Measurements from ENCODE around the gene OR11H7. TPM values are rescaled to one million over a fixed set of nuclear protein-coding genes. Genes with fewer than 3 reads are reported as not detected.
"Not testable (repeated sequence)": the region's sequence is repeated elsewhere in the genome, so short reads cannot be mapped to it uniquely, and the experiment has no call there.

The OR11H7 gene
- not detected in 2 replicates for total RNA-seq

- no peak for DNase-seq (ENCODE audit: low read depth in 2 of 2)
These were observed at the start of gene OR11H7 for GRCh38 chr14:20228681-20229080. Gene OR11H7 (plus strand): TSS chr14:20228981.

- no peak for DNase-seq (ENCODE audit: low read depth in 2 of 2)
These were observed 49.6 kb upstream of the OR11H7 start for GRCh38 chr14:20179218-20179617.

GRCh38 chr14:20179880-20180279, 48.9 kb upstream of the OR11H7 start:
- DNase-seq (ENCODE audit: low read depth in 2 of 2) = no peak

GRCh38 chr14:20180486-20180885, 48.3 kb upstream of the OR11H7 start:
- no peak for DNase-seq (ENCODE audit: low read depth in 2 of 2)

- no peak for DNase-seq (ENCODE audit: low read depth in 2 of 2)
These were observed 44.6 kb upstream of the OR11H7 start for GRCh38 chr14:20184181-20184580.

GRCh38 chr14:20190596-20190995, 38.2 kb upstream of the OR11H7 start, which contains the start of gene OR11G2:
Gene OR11G2 (plus strand): TSS chr14:20190896. CDS start chr14:20197438, 6,542 bp downstream.
- DNase-seq (ENCODE audit: low read depth in 2 of 2) = no peak

GRCh38 chr14:20191396-20191795, 37.4 kb upstream of the OR11H7 start:
- no peak for DNase-seq (ENCODE audit: low read depth in 2 of 2)

GRCh38 chr14:20194101-20194500, 34.7 kb upstream of the OR11H7 start:
- DNase-seq (ENCODE audit: low read depth in 2 of 2) = no peak

GRCh38 chr14:20195170-20195569, 33.6 kb upstream of the OR11H7 start:
- DNase-seq (ENCODE audit: low read depth in 2 of 2) = not testable (repeated sequence)

- DNase-seq (ENCODE audit: low read depth in 2 of 2) = no peak
These were observed 32.9 kb upstream of the OR11H7 start for GRCh38 chr14:20195911-20196310.

- no peak for DNase-seq (ENCODE audit: low read depth in 2 of 2)
These were observed 31.3 kb upstream of the OR11H7 start for GRCh38 chr14:20197459-20197858.

GRCh38 chr14:20198991-20199390, 29.8 kb upstream of the OR11H7 start:
- DNase-seq (ENCODE audit: low read depth in 2 of 2) = no peak

GRCh38 chr14:20204721-20205120, 24.1 kb upstream of the OR11H7 start:
- no peak for DNase-seq (ENCODE audit: low read depth in 2 of 2)

- DNase-seq (ENCODE audit: low read depth in 2 of 2) = no peak
These were observed 19.2 kb upstream of the OR11H7 start for GRCh38 chr14:20209595-20209994.

- DNase-seq (ENCODE audit: low read depth in 2 of 2) = not testable (repeated sequence)
These were observed 16.4 kb upstream of the OR11H7 start for GRCh38 chr14:20212406-20212805.

GRCh38 chr14:20215196-20215595, 13.6 kb upstream of the OR11H7 start:
- no peak for DNase-seq (ENCODE audit: low read depth in 2 of 2)

GRCh38 chr14:20219033-20219432, 9.7 kb upstream of the OR11H7 start:
- no peak for DNase-seq (ENCODE audit: low read depth in 2 of 2)

GRCh38 chr14:20223410-20223809, 5.4 kb upstream of the OR11H7 start, which contains the start of gene OR11H6:
Gene OR11H6 (plus strand): TSS chr14:20223710. CDS start chr14:20223710, 0 bp downstream.
- DNase-seq (ENCODE audit: low read depth in 2 of 2) = no peak

GRCh38 chr14:20235415-20235814, 6.6 kb downstream of the OR11H7 start:
- DNase-seq (ENCODE audit: low read depth in 2 of 2) = not testable (repeated sequence)

- no peak for DNase-seq (ENCODE audit: low read depth in 2 of 2)
These were observed 19.0 kb downstream of the OR11H7 start for GRCh38 chr14:20247646-20248246.

GRCh38 chr14:20262642-20263128, 33.9 kb downstream of the OR11H7 start:
- DNase-seq (ENCODE audit: low read depth in 2 of 2) = no peak

GRCh38 chr14:20264361-20264760, 35.6 kb downstream of the OR11H7 start:
- not testable (repeated sequence) for DNase-seq (ENCODE audit: low read depth in 2 of 2)

GRCh38 chr14:20274062-20274461, 45.3 kb downstream of the OR11H7 start:
- DNase-seq (ENCODE audit: low read depth in 2 of 2) = no peak

GRCh38 chr14:20277409-20277808, 48.6 kb downstream of the OR11H7 start:
- DNase-seq (ENCODE audit: low read depth in 2 of 2) = no peak

All from dermis microvascular lymphatic vessel endothelial cell (primary cell).